ENCODE data around the gene PARN.

The PARN gene

DNA sequence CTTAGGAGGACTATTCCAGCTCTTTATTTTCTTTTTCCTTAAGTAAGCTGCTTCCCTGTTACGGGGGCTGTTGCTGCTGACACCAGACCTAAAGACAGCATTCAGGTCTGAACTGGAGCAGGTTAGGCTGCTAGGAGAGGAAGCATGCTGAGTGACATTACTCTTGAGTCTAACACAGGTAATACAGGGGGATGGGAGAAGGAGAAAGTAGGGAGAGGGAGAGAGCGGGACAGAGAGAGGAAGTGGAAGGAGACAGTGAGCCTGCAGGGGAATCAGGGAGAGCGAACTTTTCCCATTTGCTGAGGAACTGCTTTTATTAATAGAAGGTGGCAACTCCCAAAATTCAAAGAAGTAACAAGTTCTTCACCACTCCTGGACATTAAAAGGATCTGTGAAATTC, 130.9 kb downstream of the PARN start:
- Mint-ChIP-seq H3K27me3 (ENCODE audit: low read depth) (no peaks in the 10 kb centered on the region), H3K4me1 (ENCODE audit: low read depth) (peaks cover 11% of the 10 kb centered on the region), H3K27ac (no peak overlapping the region), H3K4me3 (no peak overlapping the region), H3K9me3 (no peaks in the 10 kb centered on the region), H3K36me3 (ENCODE audit: low read depth) (peaks cover 3% of the 10 kb centered on the region)
- no peak for DNase-seq (ENCODE audit: low spot score)

DNA sequence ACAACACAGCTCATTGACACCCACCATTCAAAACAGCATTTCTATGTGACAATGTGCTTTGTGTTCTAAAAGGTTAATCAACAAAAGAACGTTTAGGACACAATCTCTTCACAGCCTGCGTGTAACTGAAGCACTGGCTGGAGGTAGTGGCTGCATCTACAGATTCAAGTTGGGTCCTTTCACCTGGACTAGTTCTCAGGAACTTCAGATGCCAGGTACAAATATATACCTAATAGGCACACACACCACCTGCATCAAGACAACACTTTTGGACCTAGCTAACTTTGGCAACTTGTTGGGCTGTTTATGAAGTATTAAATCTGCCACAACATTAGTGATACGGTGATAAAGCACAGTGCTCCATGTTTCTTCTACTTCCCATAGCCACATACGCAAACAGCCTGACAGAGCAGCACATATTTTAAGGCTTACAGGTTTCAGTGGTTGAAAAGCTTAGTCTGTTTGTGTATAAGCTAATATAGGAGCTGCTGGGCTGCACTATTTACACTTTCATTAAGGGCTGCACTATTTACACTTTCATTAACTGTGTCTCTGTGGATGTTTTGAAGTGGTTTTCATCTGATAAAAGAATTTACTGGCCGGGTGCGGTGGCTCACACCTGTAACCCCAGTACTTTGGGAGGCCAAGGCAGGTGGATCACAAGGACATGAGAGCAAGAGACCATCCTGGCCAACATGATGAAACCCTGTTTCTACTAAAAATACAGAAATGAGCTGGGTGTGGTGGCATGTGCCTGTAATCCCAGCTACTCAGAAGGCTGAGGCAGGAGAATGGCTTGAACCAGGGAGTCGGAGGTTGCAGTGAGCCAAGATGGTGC, 132.6 kb downstream of the PARN start:
- no peak for DNase-seq (ENCODE audit: low spot score)
- H3K36me3 Mint-ChIP-seq (ENCODE audit: low read depth) = peaks cover 3% of the 10 kb centered on the region
- H3K27ac Mint-ChIP-seq = no peak overlapping the region
- H3K4me3 Mint-ChIP-seq = no peak overlapping the region
- H3K27me3 Mint-ChIP-seq (ENCODE audit: low read depth) = no peaks in the 10 kb centered on the region
- H3K9me3 Mint-ChIP-seq = no peaks in the 10 kb centered on the region
- peaks cover 6% of the 10 kb centered on the region for H3K4me1 Mint-ChIP-seq (ENCODE audit: low read depth)

DNA sequence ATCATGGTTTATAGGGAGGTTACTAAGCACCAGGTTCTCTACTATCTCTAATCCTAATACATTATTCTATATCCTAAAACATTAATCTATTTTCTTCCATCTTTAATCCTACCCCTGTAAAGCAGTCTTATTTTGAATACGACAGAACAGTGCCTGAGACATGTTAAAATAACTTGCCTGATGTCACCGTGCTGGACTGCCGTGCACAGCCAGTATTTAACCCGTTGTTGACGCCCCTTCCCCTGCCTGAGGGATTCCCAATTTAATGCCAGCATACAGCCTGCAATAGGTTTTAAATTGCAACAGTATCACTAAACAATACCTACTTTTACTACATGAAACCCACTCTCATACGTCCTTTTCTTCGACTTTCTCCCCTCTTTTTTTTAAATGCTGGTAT, 133.3 kb downstream of the PARN start:
- Mint-ChIP-seq H3K27me3 (ENCODE audit: low read depth) (no peaks in the 10 kb centered on the region), H3K4me3 (no peak overlapping the region), H3K4me1 (ENCODE audit: low read depth) (peaks cover 11% of the 10 kb centered on the region), H3K27ac (no peak overlapping the region), H3K36me3 (ENCODE audit: low read depth) (peaks cover 3% of the 10 kb centered on the region), H3K9me3 (no peaks in the 10 kb centered on the region)
- no peak for DNase-seq (ENCODE audit: low spot score)

GRCh38 chr16:14496047-14496770, 133.9 kb downstream of the PARN start:
- Mint-ChIP-seq H3K27me3 (ENCODE audit: low read depth) (no peaks in the 10 kb centered on the region), H3K36me3 (ENCODE audit: low read depth) (peaks cover 3% of the 10 kb centered on the region), H3K4me1 (ENCODE audit: low read depth) (peaks cover 9% of the 10 kb centered on the region), H3K4me3 (no peak overlapping the region), H3K27ac (no peak overlapping the region), H3K9me3 (no peaks in the 10 kb centered on the region)
- no peak for DNase-seq (ENCODE audit: low spot score)

- Mint-ChIP-seq H3K27me3 (ENCODE audit: low read depth) (no peaks in the 10 kb centered on the region), H3K27ac (no peak overlapping the region), H3K36me3 (ENCODE audit: low read depth) (peaks cover 3% of the 10 kb centered on the region), H3K9me3 (no peaks in the 10 kb centered on the region), H3K4me1 (ENCODE audit: low read depth) (peaks cover 9% of the 10 kb centered on the region), H3K4me3 (no peak overlapping the region)
- DNase-seq (ENCODE audit: low spot score) = no peak
These were observed 134.6 kb downstream of the PARN start for GRCh38 chr16:14495213-14496046.

- no peak overlapping the region for H3K4me3 Mint-ChIP-seq
- H3K27ac Mint-ChIP-seq = no peak overlapping the region
- H3K9me3 Mint-ChIP-seq = no peaks in the 10 kb centered on the region
- peaks cover 3% of the 10 kb centered on the region for H3K36me3 Mint-ChIP-seq (ENCODE audit: low read depth)
- H3K27me3 Mint-ChIP-seq (ENCODE audit: low read depth) = no peaks in the 10 kb centered on the region
- no peak for DNase-seq (ENCODE audit: low spot score)
- peaks cover 9% of the 10 kb centered on the region for H3K4me1 Mint-ChIP-seq (ENCODE audit: low read depth)
These were observed 135.6 kb downstream of the PARN start for GRCh38 chr16:14494396-14494966.

GRCh38 chr16:14493791-14494190, 136.3 kb downstream of the PARN start:
- Mint-ChIP-seq H3K27me3 (ENCODE audit: low read depth) (no peaks in the 10 kb centered on the region), H3K9me3 (no peaks in the 10 kb centered on the region), H3K36me3 (ENCODE audit: low read depth) (peaks cover 3% of the 10 kb centered on the region), H3K4me3 (no peak overlapping the region), H3K27ac (no peak overlapping the region), H3K4me1 (ENCODE audit: low read depth) (peaks cover 9% of the 10 kb centered on the region)
- DNase-seq (ENCODE audit: low spot score) = no peak

DNA sequence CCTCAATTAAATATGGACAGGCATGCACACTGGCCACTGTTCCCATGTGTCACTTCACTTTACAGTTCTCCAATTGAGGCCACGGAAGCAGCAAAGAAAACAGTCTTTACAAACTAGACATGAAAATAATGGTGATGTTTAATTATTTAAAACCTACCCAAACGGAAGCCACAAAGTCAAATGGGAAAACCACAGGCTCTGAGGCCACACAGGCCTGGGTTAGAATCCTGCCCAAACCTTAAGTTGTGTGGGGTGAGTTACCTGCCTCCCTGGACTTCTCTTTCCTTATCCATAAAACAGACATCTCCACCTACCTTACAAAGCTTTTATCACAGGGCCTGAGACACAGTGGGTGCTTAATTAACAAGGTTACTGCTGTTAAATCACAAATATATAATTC, 137.4 kb downstream of the PARN start:
- Mint-ChIP-seq H3K36me3 (ENCODE audit: low read depth) (peaks cover 3% of the 10 kb centered on the region), H3K4me3 (no peak overlapping the region), H3K27me3 (ENCODE audit: low read depth) (no peaks in the 10 kb centered on the region), H3K4me1 (ENCODE audit: low read depth) (peaks cover 15% of the 10 kb centered on the region), H3K27ac (no peak overlapping the region), H3K9me3 (no peaks in the 10 kb centered on the region)
- no peak for DNase-seq (ENCODE audit: low spot score)

GRCh38 chr16:14491861-14492529, 138.1 kb downstream of the PARN start:
- Mint-ChIP-seq H3K36me3 (ENCODE audit: low read depth) (peaks cover 3% of the 10 kb centered on the region), H3K27ac (no peak overlapping the region), H3K9me3 (no peaks in the 10 kb centered on the region), H3K4me1 (ENCODE audit: low read depth) (peaks cover 16% of the 10 kb centered on the region), H3K27me3 (ENCODE audit: low read depth) (no peaks in the 10 kb centered on the region), H3K4me3 (no peak overlapping the region)
- no peak for DNase-seq (ENCODE audit: low spot score)

- Mint-ChIP-seq H3K4me3 (no peak overlapping the region), H3K9me3 (no peaks in the 10 kb centered on the region), H3K27ac (no peak overlapping the region), H3K36me3 (ENCODE audit: low read depth) (peaks cover 3% of the 10 kb centered on the region), H3K4me1 (ENCODE audit: low read depth) (peaks cover 16% of the 10 kb centered on the region), H3K27me3 (ENCODE audit: low read depth) (no peaks in the 10 kb centered on the region)
- DNase-seq (ENCODE audit: low spot score) = no peak
These were observed 139.8 kb downstream of the PARN start for GRCh38 chr16:14490235-14490634.

GRCh38 chr16:14489460-14489859, 140.6 kb downstream of the PARN start:
- no peak overlapping the region for H3K4me3 Mint-ChIP-seq
- H3K27ac Mint-ChIP-seq = no peak overlapping the region
- peaks cover 16% of the 10 kb centered on the region for H3K4me1 Mint-ChIP-seq (ENCODE audit: low read depth)
- no peaks in the 10 kb centered on the region for H3K36me3 Mint-ChIP-seq (ENCODE audit: low read depth)
- DNase-seq (ENCODE audit: low spot score) = no peak
- H3K27me3 Mint-ChIP-seq (ENCODE audit: low read depth) = no peaks in the 10 kb centered on the region
- no peaks in the 10 kb centered on the region for H3K9me3 Mint-ChIP-seq

GRCh38 chr16:14487579-14487978, 142.5 kb downstream of the PARN start:
- Mint-ChIP-seq H3K4me1 (ENCODE audit: low read depth) (peaks cover 14% of the 10 kb centered on the region), H3K36me3 (ENCODE audit: low read depth) (peaks cover 3% of the 10 kb centered on the region), H3K4me3 (no peak overlapping the region), H3K27me3 (ENCODE audit: low read depth) (no peaks in the 10 kb centered on the region), H3K9me3 (no peaks in the 10 kb centered on the region), H3K27ac (peak overlapping the region; percentile 4)
- DNase-seq (ENCODE audit: low spot score) = no peak

DNA sequence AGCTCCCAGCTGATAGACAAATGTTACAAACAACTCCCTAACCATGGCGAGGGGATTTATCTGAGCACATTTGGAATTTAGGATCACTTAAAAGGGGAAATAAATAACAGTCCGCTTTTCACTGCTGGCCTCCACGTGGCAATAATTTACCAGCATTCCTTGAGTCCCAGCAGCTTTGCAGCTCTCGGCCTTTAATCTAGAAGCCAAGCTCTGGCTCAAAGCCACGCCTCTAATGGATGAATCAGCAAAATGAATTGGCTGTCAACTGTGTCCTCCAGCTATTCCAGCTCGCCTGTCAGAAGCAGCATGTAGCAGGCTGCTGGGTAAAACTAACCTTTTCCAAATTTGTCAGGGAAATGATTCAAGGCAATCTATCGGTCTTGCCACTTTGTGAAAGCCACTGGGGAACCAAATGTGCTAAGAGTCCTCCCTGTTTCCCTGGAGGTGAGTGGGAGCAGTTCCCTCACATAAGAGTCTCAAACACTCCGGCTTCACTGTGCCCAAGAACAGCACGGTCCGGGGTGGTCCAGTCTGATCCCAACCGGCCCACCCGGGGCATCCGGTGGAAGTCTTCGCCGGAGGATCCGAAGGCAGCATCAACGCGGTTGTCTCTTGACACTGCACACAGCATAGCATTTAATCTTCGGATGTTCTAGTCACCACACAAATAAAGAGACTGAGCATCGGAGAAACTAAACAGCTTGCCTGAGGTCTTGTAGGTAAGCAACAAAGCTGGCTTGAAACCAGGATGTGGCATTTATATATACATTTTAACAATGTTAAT, 143.3 kb downstream of the PARN start:
- peaks cover 9% of the 10 kb centered on the region for H3K36me3 Mint-ChIP-seq (ENCODE audit: low read depth)

More for the DNA sequence above, 143.3 kb downstream of the PARN start:
- Mint-ChIP-seq H3K9me3 (no peaks in the 10 kb centered on the region), H3K4me1 (ENCODE audit: low read depth) (peaks cover 8% of the 10 kb centered on the region), H3K4me3 (no peak overlapping the region), H3K27ac (no peak overlapping the region), H3K27me3 (ENCODE audit: low read depth) (no peaks in the 10 kb centered on the region)
- no peak for DNase-seq (ENCODE audit: low spot score)
